ENCODE data around the gene C1orf174. TPM values are rescaled to one million over a fixed set of nuclear protein-coding genes. Genes with fewer than 3 reads are reported as not detected.
A peak's percentile ranks its signal among the peaks of the same experiment; 100 is the strongest.

C1orf174 gene
- total RNA-seq: 10 to 100 TPM; 17.1 to 22.3 TPM
- long read RNA-seq, transcript C1orf174-201 (4 exons, 1,666 nt): major isoform, 25 of 32 reads
- long read RNA-seq, partial matches to known transcripts: 2 of 32 reads
- long read RNA-seq, other reads (novel, unspliced or antisense): 5 of 32 reads

DNA sequence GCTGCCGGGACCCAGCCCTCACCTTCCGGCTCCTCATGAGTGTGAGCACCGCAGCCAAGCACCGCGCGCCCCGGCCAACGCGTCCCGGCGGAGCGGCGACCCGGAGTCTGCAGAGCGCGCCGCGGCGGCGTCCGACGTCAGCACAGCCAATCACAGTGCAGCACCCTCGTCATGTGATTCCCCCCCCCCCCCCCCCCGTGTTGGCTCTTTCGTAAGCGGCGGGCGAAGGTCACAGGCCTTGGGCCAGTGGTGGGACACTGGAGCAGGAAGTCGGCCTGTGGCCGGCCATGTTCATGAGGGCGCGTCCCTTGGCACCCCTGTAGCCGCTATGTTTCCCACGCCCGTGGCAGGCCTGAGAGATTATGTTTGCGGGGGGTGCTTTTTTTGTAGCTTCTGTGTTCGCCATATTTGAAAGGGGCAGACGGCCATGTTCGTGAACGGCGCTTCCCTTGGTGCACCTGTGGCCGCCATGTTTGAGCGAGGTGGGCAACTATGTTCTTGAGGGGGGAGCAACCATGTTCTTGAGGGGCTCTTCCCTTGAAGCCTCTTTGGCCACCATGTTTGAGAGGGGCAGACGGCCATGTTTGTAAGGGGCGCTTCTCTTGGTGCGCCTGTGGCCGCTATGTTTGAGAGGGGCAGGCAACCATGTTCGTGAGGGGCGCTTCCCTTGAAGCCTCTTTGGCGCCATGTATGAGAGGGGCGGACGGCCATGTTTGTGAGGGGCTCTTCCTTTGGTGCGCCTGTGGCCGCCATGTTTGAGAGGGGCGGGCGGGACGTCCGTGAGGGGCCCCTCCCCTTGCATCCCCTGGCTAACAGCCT lies at the start of gene C1orf174:
TSS of gene C1orf174 (minus strand) at position 123 of the 819 bp plus-strand sequence. CDS start at position 37, 86 bp downstream.
- intact Hi-C loops (cut with DNase I, micrococcal nuclease): no loop called here

DNA sequence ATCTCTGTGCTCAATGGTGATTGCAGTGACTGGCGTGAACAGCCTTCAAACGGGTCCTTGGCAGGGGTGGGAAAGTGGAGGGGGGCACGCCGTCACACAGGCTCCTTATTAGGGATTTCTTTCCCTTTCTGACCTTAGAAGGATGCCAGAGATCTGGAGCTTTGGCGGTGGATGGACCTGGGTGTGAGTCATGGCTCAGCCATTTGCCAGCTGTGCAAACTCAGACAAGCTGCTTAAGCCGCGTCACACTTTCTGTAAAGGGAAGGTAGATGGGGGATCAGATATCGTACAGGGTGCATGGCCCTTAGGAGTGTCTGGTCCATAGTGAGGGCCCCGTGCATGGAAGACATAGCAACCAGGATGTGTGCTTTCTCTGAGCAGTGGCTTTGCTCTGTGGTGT lies 48.3 kb upstream of the C1orf174 start:
- DNase-seq (no peak), ATAC-seq (no peak)
- intact Hi-C loops (cut with DNase I, micrococcal nuclease): no loop called here

More for the DNA sequence above, at the start of gene C1orf174:
- DNase-seq (peak; percentile 95 to 96), ATAC-seq (peak; percentile 79)

DNA sequence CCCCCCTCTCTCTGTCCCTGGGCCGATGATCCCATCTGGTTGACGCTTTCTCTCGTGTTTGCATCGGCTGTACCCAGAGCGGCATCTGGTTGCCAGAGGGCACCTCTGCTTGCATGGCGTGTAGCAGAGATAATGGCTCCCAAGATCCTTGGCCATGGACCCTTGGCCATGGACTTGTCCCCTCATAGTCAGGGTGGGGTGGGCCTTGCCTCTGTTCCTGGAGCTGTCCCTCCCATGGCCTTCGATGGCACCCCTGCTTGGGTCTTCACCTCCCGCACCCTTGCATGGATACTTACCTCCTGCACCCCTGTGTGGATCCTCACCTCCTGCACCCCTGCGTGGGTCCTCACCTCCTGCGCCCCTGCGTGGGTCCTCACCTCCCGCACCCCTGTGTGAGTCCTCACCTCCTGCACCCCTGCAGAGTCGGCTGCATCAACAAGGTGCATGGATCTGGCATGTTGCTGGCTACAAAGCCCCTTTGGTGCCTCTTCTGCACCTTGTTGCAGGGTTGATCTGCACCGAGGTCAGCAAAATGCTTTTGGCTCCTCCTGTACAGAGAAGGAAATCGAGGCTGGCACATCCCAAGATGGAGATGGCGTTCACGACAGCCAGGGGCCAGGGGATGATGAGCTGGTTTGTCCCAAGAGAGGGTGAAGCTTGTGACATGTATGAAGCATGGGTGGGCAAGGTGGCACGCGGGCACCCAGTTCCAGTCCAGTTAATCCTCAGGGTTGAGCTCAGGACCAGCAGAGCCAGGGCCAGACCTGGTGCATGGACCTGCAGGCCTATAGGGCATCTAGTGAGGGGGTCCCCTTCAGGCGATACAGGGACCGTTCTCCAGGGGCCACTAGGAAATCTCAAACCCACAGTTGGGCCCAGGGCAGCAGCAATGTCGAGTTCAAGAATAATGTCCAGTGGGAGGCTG lies 46.1 kb upstream of the C1orf174 start:
- no peak for DNase-seq
- no peak for ATAC-seq
- intact Hi-C loops (cut with DNase I, micrococcal nuclease): no loop called here

DNA sequence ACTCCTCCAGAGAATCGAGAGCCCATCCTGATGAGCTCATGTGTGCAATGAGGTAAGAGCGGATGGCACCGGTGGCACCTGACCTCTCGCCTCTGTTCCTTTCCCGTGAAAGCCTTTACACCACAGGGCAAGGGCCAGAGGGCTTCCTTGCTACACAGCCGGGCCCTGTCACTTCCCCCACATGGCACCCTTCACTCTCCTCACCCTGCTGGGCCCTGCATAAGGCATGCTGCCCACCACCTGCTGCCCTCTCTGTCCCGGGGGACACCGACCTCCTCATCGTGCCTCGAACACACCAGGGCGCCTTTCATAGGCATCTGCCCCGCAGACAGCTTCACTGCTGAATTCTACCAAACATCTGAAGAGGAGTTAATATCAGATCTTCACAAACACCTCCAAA lies 45.1 kb upstream of the C1orf174 start:
- DNase-seq (no peak), ATAC-seq (no peak)
- intact Hi-C loops (cut with DNase I, micrococcal nuclease): no loop called here

DNA sequence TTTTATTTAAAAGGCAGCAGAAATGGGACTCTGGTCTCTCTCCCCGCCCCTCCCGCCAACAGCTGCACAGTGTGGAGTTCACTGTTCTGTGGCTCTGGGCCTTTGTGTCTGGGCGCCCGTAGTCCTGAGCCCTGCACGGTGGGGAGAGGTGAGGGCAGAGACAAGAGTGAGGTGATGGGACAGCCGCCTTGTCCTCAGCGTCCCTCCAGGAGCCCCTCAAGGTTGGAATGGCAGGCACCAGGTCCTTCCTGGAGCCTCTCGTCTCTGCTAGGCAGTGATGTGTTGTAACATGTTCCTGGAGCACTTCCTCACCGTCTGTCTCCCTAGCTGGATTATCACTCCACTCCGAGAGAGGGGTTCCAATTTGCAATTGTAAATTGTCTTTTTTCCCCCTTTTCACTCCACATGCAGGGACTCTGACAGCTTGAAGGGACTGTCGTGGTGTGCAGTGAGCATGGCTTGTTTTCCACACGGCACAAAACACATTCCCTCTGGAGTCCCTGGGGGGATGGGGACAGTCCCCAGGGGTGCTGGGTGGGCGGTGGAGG lies 44.6 kb upstream of the C1orf174 start:
- DNase-seq: no peak
- no peak for ATAC-seq
- intact Hi-C loops (cut with DNase I, micrococcal nuclease): no loop called here

DNA sequence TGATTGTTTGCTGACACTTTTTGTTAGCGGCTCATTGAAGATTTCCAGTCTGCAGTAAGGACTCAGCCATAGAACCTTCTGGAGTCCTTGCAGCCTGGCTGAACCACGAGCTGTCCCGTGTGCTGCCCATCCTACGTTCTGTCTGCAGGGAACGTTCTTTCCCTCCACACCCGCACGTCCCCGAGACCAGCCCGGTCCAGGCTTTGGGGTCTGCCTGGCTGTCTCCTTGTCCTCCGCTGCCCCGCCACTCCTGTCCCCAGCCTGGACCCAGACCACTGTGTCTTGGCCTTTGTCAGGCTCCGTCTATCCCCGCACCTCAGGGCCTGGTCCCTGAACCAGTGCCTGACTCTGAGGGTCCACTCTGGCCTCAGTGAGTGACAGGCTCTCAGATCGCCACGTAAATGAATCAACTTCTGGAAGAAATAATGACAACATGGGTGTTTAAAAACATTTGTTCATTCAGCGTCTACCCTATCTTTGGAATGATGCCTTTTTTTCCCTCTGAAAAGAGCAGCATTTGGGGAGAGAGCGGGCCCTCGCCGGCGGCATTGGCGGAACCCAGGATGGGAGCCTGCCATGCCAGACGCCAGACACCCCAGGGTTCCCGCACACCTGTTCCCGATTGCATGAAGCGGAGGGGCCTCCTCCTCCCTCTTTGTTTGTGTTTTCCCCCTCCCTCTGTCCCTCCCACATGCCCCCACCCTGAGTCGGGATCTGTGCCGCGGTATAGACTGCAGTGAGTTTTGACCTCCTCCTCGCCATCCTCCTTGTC lies 43.9 kb upstream of the C1orf174 start:
- DNase-seq (no peak), ATAC-seq (no peak)
- intact Hi-C loops (cut with DNase I, micrococcal nuclease): no loop called here

DNA sequence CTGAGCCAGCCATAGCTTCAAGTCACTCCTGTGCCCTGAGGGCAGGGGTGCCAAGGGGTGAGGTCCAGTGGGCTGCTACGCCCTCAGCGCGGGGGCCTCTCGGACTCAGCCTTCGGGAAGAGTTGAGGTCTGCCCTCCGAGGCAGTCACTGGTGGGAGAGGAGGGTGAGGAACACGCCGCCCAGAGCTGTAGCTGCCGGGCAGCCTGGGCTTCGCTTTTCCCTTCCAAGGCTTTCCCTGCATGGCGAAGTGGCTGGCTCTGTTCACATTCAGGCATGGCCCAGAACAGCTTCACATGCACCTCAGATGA lies 43.0 kb upstream of the C1orf174 start:
- ATAC-seq: no peak
- intact Hi-C loops (cut with DNase I, micrococcal nuclease): no loop called here
- DNase-seq: no peak

DNA sequence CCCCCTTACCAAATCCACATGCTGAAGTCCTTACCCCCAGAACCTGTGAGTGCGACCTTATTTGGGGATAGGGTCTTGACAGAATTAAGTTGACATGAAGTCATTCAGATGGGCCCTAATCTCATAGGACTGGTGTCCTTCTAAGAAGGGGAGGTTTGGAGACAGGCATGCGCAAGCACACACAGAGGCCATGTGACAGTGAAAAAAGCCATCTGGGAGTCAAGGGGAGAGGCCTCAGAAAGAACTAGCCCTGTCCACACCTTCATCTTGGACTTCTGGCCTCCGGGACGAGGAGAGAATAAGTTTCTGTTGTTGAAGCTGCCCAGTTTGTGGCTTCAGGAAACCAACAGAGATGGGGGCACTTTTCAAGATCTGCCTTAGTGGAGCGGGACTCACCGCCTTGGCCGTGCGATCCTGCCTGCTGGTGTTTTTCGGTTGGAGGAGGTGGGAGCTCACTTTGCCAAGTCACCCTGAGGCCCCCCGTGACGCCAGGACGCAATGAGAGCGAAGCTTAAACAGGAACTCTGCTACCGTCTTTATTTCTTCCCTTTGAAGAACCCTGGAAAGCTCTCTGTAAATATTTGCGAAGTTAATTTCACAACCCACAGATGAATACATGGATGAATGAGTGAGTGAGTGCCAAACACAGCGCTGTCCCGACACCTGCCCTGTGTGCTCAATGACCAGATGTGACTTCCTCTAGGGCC lies 42.5 kb upstream of the C1orf174 start:
- intact Hi-C loops (cut with DNase I, micrococcal nuclease): no loop called here
- ATAC-seq (peak; percentile 94), DNase-seq (peak in 1 of 2 donors; percentile 27)

DNA sequence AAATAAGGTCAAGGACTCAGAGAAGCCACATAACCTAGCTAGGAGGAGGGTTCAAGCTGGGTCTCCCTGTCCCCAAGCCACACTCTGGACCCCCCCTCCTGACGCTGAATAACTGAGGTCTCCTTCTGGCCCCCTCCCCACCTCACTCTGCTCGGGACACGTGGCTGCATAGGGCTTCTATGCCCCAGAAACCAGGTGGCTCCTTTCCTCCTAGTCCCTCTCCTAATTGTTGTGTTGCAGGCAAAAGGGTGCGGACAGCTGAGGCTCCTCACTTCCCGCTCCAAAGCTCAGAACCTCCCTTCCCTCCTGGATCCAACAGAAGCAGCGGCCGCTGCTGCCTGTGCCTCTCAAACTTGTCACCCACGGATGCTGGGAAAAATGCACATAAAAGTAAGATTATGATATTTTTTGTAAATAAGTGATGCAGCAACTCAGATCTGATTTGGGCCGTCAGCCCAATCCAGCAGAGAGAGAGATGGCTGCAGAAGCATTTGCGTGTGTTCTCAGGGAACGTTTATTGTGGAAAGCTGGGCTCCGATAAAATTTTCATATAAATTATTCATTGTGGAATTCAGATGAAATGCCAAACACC lies 40.8 kb upstream of the C1orf174 start:
- DNase-seq (no peak), ATAC-seq (no peak)
- intact Hi-C loops (cut with DNase I, micrococcal nuclease): no loop called here

DNA sequence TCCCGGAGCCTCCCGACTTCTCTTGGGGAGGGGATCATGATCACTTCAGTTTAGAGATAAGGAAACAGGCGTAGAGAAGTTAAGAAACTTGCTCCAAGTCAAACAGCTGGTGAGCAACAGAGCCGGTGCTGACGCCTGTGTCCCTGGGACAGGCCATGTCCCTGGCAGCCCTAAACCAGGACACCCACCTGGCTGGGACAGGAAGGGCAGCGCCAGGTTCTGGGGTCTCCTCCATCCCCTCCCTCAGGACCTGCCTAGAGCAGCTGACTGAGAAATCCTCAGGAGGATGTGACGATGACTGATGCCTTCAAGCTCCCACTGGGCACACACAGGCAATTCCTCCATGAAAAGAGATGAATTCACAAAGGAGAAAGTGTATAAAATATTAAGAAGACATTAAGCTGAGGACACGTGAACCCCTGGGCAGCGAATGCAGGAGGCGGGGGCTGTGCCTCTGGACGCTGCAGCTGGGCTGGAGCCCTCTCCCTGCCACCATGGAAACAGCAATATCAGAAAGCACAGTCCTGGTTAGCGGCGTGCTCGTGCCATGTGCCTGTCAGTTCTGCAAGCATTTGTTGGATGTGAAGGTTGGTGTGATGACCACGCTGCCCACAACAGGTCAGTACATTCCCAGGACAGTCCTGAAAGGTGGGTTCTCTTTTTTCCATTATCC lies 40.1 kb upstream of the C1orf174 start:
- ATAC-seq: no peak
- intact Hi-C loops (cut with DNase I, micrococcal nuclease): no loop called here
- no peak for DNase-seq

DNA sequence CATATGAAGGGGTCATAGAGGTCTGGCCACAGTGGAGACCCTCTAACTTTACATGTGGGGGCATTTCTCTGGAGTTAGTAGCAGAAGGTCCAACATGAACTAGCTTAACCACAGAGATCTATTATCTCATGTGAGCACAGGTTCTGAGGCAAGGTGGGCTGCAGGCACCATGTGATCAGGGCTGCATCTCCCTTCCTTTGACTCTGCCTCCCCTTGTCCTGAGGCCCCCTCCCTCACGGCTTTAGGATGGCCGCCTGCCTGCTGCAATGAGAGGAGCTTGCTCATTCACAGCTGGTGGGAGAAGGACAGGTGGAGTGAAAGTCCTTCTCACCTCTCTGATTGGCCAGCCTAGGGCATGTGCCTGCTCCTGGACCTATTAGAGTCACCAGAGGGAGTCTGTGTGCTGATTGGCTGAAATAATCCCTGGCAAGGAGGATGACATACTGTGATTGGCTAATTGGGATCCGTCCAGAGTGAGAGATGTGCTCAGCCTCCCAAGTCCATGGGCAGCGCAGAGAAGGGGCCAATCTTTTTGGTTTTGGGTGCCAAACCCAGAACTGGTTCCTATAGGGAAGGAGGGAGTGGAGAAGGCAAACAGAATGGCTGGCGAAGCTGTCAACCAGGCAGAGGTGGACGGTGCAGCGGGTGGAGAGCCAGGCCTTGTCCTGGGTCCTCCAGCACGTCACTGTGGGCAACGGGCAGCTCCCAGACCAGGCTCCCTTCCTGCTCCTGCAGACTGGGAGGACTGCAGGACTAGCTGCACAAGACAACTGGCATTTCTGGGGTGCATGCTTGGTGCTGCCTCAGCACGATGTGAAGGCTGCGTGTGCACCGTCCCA lies 39.4 kb upstream of the C1orf174 start:
- DNase-seq (no peak), ATAC-seq (no peak)
- intact Hi-C loops (cut with DNase I, micrococcal nuclease): no loop called here

DNA sequence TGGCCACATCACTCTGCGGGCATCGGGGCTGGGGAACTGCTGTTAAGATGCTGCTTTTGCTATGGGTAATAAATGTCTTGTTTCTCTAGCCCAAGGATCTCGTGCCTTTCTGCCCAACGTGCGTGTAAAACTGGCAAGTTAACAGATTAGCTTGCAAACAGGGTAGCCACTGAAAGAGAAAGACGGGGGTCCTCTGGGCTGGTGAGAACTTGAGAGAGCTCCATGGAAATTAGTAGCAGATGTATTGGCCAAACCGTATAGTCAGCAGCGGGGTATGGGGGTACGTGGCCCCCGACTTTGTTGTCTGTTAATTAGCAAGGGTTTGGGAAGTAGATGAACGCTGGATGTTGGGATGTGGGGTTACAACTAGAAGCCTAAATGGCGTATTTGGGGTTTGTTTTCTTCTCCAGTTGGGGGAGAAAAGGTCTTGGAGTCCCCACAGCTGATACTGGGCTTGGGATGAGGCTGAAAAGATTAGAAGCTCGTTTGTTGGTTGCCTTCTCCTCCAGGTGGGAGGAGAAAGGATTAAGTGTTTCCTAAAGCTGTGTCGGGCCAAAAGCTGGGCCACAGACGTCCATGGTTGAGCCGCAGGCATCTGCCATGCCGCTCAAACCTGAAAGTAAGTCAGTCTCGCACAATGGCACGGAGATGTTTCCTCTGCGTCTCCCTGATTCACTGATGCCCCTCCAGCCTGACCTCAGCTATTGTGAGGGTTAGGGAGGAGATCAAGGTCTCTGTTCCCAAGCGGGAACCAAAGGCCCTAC lies 32.3 kb upstream of the C1orf174 start:
- intact Hi-C loops (cut with DNase I, micrococcal nuclease): no loop called here
- ATAC-seq (no peak), DNase-seq (no peak)

DNA sequence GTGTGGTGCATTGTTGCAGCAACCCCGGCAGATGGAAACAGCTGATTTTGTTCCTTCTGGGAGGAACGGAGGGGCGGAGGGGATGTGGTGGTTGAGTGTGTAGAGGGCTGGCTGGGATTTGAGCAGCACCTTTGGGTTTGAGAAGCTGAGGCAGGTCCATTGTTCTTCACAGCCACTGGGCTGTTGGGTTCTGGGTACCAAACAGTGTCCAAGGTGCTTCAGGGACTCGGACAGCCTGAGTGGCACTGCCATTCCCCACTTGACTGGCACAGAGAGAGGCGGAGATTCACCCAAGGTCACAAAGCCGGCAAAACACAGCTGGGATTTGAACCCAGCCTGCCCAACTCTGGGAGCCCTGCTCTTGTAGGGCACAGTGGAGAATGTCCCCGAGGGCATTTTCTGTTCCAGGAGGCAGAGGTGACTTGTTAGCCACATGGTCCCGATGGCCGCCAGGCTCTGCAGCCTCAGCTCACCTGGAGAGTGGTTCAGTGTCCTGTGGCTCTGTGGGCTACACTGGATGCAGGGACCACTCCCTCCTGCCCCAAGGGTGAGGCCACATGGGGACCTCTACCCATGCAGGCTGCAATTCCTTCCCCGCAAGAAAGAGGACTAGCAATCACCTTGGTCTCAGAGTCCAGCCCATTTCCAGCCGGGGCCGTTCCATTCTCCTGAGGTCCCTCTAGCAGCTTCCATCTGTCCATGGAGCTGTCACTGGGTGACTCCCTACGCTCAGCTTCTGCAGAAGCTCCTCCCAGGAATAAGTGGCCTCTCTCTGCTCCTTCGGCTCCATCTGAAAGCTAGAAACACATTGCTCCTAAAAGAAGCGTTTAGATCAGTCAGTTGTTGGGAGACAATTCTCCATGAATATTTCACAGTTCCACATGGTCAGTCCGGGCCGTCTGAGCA lies 31.2 kb upstream of the C1orf174 start:
- DNase-seq: no peak
- intact Hi-C loops (cut with DNase I, micrococcal nuclease): no loop called here
- no peak for ATAC-seq

DNA sequence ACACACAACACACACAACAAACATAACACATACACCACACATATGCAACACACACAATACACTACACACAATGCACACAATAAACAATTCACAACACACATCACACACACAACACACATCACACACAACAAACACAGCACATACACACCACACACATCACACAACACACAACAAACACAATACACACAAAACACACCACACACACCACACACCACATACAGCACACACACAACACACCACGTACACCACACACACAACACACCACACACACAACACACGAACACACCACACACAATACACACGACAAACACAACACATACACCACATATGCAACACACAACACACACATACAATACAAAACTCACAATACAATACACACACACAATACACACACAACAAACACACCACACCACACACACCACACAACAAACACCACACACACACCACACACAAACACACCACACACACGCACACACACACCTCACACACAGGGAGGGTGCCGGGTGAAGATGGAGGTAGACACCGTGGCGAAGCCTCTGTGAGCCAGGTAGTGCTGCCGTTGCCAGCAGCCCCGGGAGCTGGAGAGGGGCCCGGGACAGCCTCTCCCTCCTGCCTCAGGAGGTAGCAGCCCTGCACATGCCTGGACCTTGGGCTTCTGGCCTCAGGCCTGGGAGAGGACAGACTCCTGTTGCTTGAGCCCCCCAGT lies 30.4 kb upstream of the C1orf174 start:
- intact Hi-C loops (cut with DNase I, micrococcal nuclease): no loop called here

More for the DNA sequence above, 30.4 kb upstream of the C1orf174 start:
- no peak for ATAC-seq
- no peak for DNase-seq

Data from left colon (tissue), 2 donors.